HG03175 (cell line): ENCODE data around the gene BCAS1.
A peak's percentile ranks its signal among the peaks of the same experiment; 100 is the strongest.

Experiments used
- ATAC-seq: cut with Tn5 transposase; IDR thresholded peaks from one replicate; pipeline ENCODE4 v1.9.1; 2021; ENCODE audit warnings: mild to moderate bottlenecking, moderate library complexity; ENCODE audit not compliant: unreplicated experiment

BCAS1 gene

DNA sequence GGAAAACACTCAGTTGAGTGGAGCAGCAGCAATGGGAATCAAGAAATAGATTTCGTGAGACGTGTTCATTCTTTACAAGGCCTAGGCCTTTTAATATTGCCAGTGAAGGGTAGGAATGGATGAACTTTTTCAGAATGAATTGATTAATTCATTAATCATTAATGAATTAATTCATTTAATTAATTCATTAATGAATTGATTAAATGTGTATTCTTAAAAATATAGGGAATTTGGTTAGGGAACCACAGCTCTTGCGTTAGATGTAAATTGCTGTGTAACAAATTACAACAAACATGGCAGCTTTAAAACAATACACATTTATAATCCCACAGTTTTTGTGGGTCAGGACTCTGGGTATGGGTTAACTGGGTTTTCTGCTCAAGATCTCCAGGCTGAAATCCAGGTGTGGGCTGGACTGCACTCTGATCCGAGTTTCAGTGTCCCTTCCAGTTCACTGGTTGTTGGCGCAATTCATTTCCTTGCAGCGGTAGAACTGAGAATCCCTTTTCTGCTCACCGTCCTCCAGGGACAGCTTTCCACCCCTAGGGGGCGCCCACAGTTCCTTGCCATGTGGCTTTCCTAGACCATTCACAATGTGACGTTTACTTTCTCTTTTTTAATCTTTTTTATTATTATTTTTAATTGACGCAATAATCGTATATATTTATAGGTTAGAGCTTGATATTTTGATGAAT is 32.8 kb upstream of the BCAS1 start:
- peak; percentile 88 for ATAC-seq

GRCh38 chr20:54102543-54102942 is 32.1 kb upstream of the BCAS1 start:
- no peak for ATAC-seq

GRCh38 chr20:54100563-54100962 is 30.2 kb upstream of the BCAS1 start:
- no peak for ATAC-seq

DNA sequence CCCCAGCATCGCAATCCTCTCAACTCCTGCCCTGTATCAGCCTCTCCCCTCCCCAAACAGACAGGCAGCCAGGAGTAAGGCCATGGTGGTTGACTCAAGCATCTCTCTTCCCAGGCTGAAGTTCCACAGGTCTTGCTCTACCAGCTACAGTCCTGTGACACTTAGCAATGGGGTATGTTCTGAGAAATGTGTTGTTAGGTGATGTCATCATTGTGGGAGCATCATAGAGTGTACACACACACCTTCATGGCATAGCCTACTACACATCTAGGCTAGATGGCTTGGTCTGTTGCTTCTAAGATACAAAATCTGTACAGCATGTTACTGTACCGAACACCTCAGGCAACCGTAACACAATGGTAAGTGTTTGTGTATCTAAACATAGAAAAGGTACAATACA is 29.5 kb upstream of the BCAS1 start:
- no peak for ATAC-seq

DNA sequence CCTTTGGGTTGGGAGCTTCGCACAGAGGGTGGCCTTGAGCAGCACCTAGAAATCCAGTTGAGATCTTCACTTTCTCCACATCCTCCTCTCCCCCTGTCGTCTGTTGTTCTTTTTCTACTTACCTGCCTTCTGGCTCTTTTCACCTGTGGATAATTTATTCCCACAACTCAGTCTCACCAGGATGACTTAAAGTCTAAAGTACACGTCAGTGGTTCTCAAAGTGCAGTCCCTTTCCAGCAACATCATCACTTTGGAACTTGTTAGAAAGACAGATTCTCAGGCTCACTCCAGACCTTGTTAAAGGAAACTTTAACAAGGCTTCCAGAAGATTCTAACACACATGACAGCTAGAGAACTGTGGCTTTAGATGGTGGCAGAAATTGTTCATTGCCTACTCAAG is 27.7 kb upstream of the BCAS1 start:
- no peak for ATAC-seq

DNA sequence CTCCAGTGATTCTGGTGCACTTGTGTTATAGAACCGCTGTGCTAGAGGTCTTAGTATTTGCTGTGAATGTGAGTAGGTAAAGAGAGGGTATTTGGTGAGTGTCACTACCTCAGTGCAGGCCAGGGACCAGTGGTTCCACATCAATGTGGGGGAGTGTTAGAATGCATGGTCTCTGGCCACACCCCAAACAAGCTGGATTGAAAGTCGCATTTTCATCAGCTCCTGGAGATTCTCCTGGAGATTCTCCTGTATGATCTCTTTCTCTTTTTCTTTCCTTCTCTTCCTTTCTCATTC is 26.8 kb upstream of the BCAS1 start:
- peak; percentile 20 for ATAC-seq

DNA sequence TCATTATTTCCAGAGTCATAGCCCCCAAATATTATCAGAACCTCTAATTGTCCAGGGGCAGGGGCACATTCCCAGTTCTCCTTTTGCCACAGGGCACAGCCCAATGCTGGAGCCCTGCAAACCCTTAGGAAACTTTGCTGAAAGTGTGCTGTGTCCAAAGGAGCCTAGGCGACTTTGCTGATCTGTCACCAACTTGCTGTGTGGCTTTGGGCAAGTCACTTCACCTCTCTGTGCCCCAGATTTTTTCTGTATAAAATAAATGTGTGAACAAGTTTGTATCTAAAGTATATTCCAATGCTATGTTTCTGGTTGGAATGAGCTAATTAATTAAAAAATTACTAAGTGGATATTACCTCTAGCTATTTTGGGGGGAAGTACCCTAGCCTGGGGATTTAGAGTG is 25.4 kb upstream of the BCAS1 start:
- ATAC-seq = no peak

DNA sequence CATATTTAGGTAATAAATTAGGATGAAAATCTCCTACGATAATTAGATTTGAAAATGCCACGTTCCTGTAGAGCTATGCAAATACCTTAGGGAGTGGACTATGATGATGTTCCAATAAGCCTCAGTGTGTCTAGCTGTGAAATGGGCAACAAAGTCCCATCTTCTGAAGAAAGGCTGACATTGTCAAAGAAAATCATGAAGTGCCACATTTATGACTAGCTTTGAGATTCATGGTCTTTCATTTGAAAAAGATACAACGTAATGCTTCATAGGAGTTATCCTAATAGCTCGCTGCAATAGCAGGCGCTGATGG is 23.8 kb upstream of the BCAS1 start:
- no peak for ATAC-seq

DNA sequence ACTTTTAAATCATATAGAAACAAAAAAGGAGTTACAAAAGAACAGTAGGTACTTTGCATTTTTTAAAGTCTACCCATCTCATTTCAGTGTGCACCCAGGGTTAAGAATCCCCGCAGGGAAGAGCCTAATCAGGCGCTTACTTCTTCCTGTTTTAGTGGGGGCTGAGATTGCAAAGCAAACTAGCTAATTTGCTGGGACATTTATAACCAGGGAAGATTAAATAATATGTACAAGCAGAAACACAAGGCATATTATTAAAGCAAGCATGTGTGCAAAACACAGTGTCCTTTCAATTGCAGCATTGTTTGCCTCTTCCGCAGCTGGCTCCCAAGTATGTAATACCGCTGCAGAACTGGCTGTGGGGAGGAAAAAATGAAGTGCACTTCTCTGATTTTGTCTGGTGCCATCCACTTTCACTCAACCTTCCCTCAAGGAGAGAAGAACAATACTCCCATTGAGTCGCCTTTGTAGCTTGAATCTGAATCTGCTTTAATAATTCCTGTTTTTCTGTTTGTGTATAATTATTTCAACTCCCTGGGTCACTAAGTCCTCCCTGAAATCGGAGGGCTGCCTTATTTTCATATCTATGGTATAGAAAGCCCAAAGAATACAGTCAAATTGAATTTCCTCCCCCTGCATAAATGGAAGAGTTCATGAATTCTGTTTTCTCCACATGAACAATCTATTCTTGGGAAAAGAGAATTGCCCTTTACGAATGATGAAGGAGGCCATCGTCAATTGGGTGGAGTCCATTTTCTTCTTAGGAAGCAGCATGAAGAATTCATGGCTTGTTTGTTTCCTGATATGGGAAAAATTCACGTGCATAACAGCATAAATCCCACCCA is 23.3 kb upstream of the BCAS1 start:
- ATAC-seq = no peak

- no peak for ATAC-seq
These were observed 21.6 kb upstream of the BCAS1 start for GRCh38 chr20:54092021-54092420.

- peak; percentile 18 for ATAC-seq
These were observed 20.7 kb upstream of the BCAS1 start for GRCh38 chr20:54091120-54091480.

DNA sequence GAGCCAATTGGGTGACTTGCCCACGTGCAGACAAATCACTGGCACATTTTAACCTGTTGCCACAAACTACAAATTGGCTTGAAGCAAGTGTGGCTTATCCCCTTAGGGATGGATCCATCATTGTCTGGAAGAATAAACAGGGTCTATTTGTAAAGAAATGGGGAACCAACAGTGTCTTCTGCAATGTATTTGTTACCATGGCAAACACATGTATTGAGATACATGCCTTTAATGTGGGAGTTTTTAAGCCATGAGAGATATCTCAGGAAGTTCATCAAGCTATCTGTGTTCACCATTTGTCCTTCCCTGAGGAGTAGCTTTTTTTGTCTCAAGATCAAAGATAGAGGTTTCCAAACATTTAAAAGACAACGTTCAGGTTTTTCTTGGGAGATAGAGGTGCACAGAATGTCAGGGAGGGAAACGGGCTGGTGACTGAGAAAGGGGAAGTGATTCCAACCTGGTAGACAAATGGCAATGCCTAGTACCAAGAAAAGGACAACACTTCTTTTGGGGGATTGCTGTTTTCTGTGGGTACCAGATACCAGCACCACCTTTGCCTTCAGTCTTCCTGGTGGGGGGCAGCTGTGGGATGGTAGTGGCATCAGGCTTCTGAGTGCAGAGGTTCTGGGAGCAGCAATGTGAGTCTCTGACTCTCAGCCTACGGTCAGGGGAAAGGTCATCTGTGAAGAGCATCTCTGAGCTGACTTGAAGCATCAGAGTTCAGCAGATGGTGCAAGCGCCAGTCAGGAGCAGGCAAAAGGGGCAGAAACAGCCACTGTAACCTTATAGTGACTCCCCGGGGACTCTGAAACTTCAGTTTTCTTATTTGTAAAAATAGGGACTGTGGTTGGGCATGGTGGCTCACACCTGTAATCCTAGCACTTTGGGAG is 20.1 kb upstream of the BCAS1 start:
- peak; percentile 61 for ATAC-seq

GRCh38 chr20:54088430-54088829 is 18.0 kb upstream of the BCAS1 start:
- no peak for ATAC-seq

- ATAC-seq = no peak
These were observed 16.2 kb upstream of the BCAS1 start for GRCh38 chr20:54086507-54087039.

- no peak for ATAC-seq
These were observed 15.5 kb upstream of the BCAS1 start for GRCh38 chr20:54085910-54086309.

GRCh38 chr20:54085425-54085824 is 15.0 kb upstream of the BCAS1 start:
- no peak for ATAC-seq

- no peak for ATAC-seq
These were observed 14.5 kb upstream of the BCAS1 start for GRCh38 chr20:54084727-54085388.

DNA sequence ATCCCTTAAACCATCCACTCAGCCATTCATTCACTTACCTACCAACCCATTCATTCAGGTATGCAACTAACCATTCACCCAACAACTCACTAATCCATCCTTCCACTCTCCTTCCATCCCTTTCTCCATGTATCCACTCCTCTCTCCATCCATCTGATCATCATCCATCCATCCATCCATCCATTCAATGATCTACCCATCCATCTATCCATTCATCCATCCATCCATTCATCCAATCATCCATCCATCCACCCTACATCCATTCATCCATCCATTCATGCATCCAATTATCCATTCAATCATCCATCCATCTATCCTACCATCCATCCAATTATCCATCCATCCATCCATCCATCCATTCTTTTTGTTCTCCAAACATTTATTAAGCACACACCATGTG is 13.8 kb upstream of the BCAS1 start:
- ATAC-seq = no peak

GRCh38 chr20:54083459-54083858 is 13.1 kb upstream of the BCAS1 start:
- peak; percentile 72 for ATAC-seq

GRCh38 chr20:54082100-54082499 is 11.7 kb upstream of the BCAS1 start:
- ATAC-seq = no peak

GRCh38 chr20:54079652-54080051 is 9.3 kb upstream of the BCAS1 start:
- ATAC-seq = no peak
